NCI-H1048 (cell line): ENCODE measurements around the gene ADORA1.

ENCODE experiments used
- DNase-seq: peaks from one replicate; lab custom pipeline; 2025; lab: John Stamatoyannopoulos, UW

The ADORA1 gene

DNA sequence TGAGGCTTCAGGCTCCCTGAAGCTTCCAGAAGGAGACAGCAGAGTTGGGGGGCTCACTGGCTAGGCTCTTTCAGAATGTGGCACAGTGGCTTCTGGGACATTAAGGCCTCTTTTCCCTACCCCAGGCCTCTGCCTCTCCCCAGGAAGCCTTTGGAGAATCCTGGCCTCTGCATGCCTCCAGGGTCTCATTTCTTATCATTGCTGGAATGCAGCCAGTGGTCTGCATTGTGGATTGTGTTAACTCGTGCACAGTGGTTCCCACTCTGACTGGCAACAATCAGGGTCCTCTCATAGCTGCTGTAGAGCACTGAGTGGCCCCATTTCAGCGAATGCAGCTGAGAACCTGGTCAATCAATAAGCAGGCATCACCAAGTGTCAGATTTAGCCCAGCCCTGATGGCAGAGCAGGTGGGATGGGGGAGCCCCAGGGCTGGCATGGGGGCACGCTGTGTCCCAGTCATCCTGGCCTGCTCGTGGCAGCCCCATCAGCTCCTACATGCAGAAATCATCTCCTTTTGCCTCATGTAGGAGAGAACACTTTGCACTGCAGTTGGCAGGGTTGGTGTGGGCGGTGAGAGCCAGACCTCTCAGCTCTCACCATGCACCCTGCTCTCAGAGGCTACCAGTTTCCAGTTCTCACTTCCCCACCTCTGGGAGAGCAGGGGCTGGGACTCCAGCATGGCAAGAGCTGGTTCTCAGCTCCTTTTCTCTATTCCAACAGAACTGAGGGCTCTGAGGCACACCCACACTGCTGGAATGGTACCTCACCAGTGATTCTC, 13.4 kb downstream of the ADORA1 start:
- DNase-seq: no peak

DNA sequence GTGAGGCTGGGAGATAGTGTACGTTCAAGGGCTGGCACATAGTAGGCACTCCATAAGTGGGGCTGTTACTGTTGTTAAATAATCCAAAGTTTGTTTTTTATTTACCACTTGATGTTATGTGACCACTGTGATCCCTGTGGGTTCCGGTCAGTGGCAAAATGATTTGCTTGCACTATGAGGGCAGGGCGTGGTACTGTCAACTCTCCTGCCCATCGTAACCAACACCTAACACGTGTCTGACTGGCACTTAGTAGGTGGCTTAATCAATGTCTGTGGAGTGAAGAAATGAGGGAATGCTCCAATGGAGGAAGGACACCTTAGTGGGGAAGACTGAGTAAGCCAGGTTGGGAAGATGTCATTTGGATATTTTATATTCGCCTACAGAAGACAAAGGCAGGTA, 14.6 kb downstream of the ADORA1 start:
- DNase-seq: no peak

- no peak for DNase-seq
Measured at GRCh38 chr1:203142684-203143408, 15.3 kb downstream of the ADORA1 start.

- no peak for DNase-seq
Measured at GRCh38 chr1:203143641-203144040, 16.1 kb downstream of the ADORA1 start.

DNA sequence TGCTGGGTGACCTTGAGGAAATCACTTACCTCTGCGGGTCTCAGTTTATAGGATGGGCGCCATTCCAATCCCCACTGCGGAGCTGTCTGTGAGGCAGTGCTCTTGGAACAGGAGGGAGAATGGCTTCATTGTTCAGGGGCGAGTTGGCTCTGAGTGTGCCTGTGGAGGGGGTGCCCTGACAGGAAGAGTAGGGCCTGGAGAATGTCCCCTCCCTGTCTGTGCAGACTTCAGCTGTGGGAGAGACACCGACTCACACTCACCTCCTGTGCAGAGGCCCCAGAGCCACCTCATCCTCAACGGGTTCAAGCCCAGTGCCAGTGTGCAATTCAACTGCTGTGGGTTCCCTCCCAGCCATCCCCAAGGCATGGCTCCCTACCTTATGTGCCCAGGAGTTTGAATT, 17.1 kb downstream of the ADORA1 start:
- no peak for DNase-seq

DNA sequence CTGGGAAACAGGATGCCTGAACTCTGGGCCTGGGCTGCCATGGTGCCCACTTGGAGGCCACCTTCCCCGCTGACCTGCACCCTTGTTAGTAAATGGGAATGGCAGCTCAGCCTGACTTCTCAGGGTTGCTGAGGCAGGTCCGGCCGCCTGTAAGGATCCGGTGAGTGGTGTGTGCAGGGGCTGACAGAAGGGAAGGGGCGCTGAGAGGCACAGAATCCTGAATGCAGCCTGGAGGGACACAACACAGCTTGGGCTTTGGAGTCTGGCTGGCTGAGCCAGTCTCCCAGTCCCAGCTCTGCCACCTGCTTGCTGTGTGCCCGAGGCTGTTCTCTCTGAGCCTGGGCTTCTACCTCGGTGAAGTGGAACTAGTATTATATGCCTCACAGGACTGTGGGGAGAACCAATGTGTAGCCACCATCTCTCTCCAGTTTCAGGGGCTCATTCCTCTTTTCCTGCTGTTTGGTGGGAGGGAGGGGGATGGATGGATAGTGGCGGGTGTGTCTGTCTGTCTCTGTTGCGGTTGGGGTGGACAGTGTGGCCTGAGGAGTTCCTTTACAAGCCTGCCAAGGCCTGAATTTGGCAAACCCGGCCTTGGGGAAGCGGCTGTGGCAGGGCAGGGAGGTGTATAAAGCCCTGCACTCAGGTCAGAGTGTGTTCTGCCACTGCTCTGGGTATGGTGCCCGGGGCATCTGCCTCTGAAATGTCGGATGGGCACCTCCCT, 18.0 kb downstream of the ADORA1 start:
- no peak for DNase-seq

DNA sequence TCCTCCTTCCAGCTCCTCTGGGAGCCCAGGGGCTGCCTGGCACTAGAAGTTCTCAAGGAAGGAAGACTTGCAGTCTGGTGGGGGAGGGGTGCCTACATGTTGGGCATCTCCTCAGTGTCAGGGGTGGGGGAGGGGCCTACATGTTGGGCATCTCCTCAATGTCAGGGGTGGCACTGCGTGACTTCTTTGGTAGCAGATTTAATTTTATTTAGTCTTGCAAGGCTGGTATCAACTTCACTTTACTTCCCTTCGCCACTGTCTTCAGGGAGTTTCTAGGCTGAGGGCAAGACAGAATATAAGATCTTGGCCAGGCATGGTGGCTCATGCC, 18.5 kb downstream of the ADORA1 start:
- no peak for DNase-seq

DNA sequence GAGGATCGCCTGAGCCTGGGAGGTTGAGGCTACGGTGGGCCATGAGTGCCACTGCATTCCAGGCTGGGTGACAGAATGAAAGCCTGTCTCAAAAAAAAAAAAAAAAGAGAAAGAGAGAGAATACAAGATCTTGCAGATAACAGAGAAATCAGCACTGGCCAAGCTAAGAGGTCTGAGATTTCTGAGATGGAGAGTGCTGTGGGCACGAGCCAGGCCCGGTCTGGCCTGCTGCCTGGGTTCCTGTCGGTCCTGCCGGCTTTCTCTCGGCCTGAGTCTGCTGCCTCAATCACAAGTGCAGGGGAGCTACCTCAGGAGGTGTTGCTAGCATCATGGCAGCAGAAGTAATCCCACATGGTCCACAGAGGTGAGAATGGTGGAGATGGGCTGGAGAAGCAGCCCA, 19.0 kb downstream of the ADORA1 start:
- no peak for DNase-seq

- DNase-seq: no peak
Measured at GRCh38 chr1:203147376-203147775, 19.9 kb downstream of the ADORA1 start.

GRCh38 chr1:203148127-203148526, 20.6 kb downstream of the ADORA1 start:
- no peak for DNase-seq

GRCh38 chr1:203148579-203148978, 21.1 kb downstream of the ADORA1 start:
- DNase-seq: no peak

- DNase-seq: no peak
Measured at GRCh38 chr1:203149188-203149840, 21.8 kb downstream of the ADORA1 start.

DNA sequence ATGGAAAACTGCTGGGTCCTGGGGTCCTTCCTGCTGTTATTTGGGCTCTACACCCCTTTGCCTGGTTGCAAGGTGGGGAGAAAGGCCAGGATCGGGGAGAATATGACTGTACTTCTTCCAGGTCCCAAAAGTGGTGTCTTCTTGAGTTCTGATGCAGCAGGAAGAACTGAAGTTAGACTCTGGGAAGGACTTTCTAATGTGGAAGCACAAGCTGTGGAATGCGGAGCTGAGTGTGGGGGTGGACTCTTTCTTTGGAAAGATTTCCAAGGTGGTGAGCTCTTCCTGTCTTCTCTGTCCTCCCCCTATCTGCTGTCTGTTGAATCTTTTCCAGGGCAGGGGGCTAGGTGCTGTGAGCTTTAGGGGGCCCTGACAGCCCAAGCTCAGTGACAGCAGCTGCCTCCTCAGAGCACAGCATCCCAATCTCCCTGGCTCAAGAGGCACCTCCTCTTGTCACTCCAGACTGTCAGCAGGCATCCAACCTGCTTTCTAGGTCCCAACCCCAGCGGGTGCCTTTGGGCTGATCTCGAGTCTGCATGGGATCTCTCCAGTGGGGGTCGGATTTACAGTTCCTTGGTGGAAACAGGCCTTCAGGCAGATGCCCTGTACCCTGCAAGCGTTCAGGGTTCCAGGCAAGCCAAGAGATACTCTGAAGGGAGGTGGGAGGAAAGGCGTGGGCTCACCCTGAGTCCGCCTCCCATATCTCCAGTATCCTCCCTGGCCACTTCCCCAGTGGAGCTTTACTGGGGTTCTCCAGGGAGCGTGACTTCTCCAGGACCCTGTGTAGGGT, 23.2 kb downstream of the ADORA1 start:
- DNase-seq: no peak

GRCh38 chr1:203151362-203152157, 24.0 kb downstream of the ADORA1 start:
- no peak for DNase-seq

- DNase-seq: no peak
Measured at GRCh38 chr1:203152158-203153034, 24.9 kb downstream of the ADORA1 start.

GRCh38 chr1:203153051-203153988, 25.8 kb downstream of the ADORA1 start:
- DNase-seq: no peak

- no peak for DNase-seq
Measured at GRCh38 chr1:203153989-203154821, 26.7 kb downstream of the ADORA1 start.

- no peak for DNase-seq
Measured at GRCh38 chr1:203156280-203156679, 28.8 kb downstream of the ADORA1 start.
